GM18867 (cell line): Measurements from ENCODE around the gene MEF2B.
"Not testable (repeated sequence)": the region's sequence is repeated elsewhere in the genome, so short reads cannot be mapped to it uniquely, and the experiment has no call there.

Source experiments
- ATAC-seq: cut with Tn5 transposase; IDR thresholded peaks from one replicate; pipeline ENCODE4 v1.9.1; 2021; ENCODE audit warnings: mild to moderate bottlenecking, moderate library complexity; ENCODE audit not compliant: unreplicated experiment

Gene MEF2B

DNA sequence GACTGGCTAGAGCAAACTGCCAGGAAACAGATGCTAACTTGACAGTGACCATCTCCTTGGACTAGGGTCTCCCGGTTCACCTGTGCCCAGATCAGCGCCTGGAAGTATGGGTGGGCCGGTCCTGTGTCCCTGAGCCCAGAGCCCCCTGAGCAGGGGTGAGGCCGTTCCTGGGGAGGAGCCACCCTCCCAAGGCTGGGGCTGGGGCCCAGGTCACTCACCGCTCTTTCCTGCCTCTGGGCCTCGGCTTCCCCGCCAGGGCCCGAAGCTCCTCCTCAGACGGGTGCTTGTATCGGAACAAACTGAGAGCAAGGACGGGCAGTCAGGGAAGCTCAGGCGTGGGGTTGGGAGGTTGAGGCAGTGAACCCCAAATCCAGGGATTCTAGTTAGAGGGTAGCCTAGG, 37.2 kb downstream of the MEF2B start:
- no peak for ATAC-seq

DNA sequence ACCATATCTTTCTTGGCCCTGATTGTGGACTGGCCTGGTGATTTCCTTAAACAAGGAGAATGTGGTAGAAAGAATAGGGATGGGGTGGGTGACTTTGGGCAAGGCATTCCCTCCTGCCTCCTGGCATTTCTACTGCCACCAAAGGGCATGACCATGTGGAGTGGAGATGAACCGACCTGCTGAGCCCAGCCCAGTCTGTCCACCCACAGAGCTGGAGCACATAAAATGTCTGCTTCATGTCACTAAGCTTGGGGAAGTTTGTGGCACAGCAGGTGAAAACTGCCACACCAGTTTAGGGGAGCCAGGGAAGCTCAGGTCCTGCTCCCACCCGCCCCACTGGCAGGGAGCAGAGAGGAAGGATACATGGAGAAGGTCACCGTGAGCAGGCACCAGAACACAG, 38.1 kb downstream of the MEF2B start:
- ATAC-seq: no peak

DNA sequence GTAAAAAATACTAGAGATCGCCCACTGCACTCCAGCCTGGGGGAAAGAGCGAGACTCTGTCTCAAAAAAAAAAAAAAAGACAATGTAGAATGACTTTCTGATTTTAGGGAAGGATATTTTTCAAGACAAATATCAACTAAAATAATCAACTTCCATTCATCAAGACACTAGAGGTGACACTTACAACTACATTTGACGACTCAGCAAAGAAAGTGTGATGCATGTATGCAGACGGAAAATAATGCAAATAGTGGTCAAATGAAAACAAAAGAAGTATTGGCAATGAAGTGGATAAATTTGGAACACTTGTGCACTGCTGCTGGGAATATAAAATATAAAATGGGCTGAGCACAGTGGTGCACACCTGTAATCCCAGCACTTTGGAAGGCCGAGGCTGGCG, 44.0 kb downstream of the MEF2B start:
- no peak for ATAC-seq

DNA sequence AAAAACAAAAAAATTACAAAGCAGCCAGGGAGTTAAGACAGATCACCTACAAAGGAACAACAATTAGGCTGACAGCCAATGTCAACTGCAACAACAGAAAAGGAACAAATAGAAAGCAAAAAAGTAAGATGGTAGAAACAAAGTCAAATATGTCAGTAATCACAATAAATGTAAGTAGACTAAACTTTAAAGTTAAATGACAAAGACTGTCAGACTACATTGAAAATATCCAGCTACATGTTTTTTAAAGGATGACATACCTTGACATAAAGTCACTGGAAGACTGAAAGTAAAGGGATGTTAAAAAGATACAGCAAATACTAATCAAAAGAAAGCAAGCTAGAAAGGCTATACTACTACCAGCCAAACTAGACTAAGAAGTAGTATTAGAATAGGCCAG, 46.7 kb downstream of the MEF2B start:
- no peak for ATAC-seq

DNA sequence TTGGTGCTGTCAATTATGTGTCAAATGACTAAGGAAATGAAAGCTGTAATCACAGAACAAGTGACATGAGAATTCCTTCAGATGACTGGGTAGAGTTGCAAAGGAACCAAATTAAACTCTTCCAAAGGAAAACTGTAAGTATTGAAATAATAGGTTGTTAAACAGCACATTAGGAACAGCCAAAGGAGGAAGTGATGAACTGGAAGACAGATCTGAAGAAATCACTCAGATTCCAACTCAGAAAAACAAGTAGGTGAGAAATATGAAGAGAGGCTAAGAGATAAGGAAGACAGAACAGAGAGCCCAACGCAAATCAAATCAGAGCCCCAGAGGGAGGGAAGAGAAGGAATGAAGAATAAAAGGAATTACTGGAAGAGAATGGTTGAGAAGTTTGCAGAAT, 47.2 kb downstream of the MEF2B start:
- ATAC-seq: no peak

DNA sequence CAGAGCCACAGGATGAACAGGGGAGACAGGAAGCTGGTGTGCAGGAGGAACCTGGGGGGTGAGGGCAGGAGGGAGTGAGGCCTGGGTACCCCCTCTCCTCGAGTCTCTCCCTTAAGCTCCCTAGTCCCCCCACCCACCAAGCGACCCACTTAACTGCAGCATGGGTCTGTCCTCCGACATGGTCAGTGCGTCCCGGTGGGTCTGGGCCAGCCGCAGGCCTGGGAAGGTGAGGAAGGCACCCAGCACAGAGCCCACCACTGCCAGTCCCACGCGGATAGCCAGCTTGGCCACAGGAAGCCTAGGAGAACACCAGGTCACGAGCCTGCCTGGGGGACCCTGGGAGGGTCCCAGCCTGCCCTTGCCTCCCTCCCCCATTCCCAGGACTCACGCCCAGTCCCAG, 48.7 kb downstream of the MEF2B start:
- no peak for ATAC-seq

DNA sequence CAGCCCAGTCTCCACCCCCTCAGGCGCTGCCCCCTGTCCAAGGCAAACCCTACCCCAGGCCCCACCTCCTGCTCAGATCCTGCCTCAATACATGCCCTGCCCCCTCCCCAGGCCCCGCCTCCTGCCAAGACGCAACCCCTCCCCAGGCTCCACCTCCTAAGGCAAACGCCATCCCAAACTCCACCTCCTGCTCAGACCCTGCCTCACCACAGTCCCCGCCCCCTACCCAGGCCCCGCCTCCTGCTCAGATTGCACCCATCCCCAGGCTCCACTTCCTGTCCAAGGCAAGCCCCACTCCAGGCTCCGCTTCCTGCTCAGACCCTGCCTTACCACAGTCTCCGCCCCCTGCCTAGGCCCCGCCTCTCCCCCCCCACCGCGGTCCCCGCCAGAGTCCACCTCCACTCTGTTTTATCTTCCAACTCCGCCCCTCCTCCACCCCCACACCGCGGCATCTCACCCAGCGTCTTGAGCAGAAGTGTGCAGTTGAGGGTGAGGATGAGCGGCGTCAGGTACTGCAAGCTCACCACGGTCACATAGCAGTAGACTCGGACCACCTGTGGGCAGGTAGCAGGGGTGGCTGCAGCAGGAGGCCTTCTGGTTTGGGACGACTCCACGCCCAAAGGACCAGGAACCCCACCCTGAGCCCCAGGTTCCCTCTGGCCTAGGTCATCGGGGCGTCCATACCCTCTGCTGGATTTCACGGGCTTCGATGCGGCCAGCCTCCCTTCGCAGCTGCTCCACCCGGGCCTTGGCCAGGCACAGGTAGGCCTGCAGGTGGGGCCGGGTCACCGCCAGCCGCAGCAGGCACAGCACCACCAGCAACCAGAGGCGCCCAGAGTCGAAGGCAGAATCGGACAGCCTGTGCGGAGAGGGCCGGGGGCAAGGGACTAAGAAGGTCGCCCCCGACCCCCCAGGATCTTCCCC, 49.5 kb downstream of the MEF2B start:
- ATAC-seq: no peak

DNA sequence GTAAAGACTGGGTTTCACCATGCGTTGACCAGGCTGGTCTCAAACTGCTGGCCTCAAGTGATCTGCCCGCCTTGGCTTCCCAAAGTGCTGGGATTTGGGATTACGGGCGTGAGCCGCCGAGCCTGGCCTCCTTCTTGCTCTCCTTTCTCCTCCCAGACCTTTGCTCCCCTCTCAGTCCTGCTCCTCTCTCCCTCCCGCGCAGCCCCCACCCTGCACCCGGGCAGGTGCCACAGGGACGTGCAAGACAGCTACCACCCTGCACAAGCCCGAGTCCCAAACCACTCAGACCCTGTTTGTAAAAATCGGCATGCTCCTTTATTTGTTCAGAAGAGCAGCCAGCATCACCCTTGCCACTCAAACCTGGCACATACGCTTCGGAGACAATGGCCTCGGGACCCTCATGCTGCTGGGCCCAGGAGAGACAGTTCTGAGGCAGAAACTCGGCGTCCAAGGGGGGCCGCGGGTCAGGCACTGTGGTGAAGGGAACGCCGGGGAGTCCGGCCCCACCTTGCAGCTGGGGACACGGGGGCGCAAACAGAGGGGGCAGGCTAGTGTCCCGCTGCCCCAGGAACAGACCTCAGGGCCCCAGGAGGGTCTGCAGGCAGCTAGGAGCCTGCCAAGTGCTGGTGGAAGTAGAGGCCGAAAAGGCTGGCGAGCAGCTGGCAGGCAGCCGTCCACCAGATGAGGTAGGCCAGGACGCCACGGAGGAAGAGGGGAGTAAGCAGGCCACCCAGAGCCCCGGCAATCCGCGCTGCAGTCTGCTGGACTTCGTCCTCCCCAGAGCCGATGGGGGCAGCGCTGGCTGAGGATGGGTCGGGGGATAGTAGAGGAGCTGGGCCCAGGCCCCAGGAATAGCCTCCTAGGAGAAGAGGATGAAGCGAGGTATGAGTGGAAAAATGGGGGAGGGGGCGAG, 50.5 kb downstream of the MEF2B start:
- ATAC-seq: no peak

DNA sequence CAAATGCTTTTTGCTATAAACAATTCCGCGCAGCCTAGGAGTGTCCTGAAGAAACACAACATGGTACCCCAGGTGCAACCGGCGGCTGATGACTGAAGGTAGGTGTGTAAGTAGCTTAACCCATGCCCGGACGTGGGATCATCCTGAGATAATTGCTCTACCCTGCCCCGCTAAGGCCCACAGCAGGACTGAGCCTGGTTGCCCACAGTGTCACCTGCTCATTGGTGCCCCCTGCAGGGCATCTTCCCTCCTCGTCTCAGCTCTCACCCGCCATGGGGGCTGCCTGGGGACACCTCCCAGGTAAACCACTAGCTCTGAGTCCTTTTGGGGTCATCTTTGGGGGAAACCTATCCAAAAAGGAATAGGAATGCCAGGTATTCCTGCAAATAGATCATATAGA, 54.1 kb downstream of the MEF2B start:
- no peak for ATAC-seq

DNA sequence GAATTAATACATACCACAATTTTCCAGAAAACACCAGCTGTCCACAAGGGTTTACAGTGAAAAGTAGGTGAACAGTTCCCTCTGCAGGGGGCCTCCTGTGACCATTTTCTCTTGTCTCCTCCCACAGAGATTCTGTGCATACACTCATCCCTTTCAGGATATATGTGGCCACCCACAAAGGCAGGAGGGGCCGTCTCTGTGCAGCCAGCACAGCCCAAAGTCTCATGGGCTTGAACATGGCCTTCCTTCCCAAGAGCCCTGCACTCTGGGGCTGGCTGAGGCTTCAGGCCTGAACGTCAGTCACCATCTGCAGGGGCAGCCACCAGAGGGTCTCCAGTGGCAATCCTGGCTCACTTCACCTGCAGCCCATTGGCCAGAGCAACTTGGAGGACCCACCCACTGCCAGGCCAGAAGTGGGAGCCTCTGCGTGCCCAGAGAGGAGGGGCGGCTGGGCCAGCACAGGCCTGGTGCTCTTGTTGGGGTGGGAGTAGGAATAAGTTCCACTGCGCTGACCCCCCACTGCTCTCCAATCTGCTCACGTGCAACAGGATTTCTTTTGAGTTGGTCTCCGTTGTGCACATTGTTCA, 56.9 kb downstream of the MEF2B start:
- no peak for ATAC-seq

DNA sequence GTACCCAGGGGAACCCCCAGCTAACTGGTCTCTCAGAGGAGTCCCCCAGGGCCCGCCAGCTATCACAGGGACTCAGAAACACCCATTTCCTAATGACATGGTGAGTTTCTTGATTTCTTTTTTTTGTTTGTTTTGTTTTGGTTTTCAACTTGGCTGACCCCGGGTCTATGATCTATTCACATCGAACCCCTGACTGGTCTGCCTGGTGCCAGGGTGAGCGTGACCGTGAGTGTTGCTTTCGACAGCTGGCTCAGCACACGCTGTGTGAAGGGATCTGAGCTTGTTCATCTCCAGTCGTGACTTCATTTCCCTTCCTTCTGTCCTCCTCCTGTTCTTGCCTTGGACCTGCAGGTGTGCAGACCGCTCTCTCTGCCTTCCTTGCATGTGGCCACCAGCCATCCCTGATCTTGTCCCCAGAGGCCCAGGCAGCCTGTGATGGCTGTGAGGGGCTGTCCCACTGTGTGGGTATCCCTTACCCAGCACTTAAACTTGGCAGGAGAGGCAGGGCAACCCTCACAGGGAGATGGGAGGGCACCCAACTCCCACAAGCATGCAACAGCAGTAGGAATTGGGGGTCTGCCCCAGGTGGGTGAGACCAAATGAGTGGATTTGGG, 58.0 kb downstream of the MEF2B start:
- ATAC-seq: no peak

DNA sequence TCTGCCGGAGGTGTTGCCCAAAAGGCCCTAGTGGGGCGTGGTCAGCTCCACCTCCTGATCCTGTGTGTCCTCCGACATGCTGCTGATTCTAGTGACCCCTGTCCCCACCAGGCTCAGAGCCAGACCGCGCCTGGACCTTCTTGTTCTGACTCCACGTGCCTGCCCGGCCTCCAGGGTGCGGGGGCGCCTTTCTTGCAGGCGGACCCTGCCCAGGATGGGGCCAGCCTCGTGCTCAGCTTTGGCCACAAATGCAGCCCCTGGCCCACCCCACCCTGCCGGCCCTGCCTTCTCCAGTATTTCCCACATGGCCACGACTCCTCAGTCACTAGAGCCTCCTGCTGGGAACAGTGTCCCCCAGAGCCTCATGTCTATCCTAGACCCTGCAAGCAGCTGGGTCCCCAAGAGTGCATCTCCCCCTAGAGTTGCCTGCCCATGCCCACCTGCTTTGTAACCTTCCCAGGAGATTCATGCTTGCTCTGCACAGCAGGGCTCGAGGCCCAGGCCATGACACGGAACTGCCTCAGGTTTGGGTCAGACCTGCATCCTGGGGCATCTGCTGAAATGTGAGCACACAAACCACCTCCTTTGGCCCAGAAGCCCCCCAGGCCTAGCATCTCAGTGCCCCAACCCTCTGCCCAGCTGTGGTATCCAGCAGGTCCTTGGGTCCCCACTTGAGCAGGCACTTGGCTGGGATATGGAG, 58.8 kb downstream of the MEF2B start:
- no peak for ATAC-seq

DNA sequence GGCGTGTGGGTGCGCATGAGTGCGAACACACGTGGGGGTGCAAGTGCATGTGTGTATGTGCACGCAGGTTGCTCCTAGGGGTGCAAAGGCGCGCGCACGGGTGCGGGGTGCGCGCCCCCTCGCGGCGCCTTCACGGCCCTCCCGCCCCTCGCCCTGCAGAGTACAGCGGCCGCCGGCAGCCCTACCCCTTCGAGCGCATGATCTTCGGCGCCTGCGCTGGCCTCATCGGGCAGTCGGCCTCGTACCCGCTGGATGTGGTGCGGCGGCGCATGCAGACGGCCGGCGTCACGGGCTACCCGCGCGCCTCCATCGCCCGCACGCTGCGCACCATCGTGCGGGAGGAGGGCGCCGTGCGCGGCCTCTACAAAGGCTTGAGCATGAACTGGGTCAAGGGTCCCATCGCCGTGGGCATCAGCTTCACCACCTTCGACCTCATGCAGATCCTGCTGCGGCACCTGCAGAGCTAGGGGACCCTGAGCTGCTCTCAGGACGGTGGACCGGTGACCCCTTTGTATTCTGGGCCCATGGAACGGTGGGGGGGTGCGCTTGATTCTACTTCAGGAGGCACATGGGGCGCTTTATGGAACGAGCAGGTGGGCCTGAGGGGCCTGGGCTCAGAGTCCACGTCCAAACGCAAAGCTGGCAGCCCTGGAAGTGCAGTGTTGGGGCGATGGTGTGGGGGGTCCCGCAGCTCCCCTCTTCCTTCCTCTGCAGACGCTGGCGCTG, 59.5 kb downstream of the MEF2B start:
- no peak for ATAC-seq

DNA sequence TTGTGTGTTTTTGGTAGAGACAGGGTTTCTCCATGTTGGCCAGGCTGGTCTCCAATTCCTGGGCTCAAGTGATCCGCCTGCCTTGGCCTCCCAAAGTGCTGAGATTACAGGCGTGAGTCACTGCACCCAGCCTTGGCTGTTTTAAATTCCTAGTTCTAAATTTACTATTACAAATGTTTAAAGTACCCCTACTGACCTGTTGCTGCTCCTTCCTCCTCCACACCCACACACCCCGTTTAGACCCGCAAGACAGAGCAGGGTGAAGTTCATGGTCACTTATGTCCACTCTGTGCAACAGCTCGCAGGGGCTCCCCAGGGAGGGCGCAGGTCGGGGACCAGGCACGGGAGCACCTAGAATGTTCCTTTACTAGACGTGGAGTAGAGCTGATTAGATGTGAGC, 60.5 kb downstream of the MEF2B start:
- no peak for ATAC-seq

DNA sequence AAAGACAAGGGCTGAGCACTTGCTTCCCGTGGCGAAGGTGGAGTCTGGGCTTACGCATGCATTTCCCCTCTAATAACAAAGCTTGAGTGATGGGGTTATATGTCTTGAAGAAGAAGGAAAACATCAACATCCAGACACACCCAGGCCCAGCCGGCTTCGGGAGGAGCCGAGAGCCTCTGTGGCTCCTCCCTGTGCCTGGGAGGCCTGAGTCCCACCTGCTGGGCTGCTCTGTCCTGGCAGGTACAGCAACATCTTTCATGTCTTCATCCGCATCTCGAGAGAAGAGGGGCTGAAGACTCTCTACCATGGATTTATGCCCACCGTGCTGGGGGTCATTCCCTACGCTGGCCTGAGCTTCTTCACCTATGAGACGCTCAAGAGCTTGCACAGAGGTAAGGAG, 62.4 kb downstream of the MEF2B start:
- ATAC-seq: no peak

DNA sequence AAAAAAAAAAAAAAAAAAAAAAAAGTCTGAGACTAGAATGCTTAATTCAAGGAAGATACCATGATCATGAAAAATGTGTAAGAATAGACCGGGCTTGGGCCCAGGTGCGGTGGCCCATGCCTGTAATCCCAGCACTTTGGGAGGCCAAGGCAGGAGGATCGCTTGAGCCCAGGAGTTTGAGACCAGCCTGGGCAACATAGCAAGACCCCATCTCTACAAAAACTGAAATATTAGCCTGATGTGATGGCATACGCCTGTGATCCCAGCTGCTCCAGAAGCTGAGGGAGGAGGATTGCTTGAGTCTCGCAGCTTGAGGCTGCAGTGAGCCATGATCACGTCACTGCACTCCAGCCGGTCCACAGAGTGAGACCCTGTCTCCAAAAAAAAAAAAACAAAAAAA, 63.1 kb downstream of the MEF2B start:
- not testable (repeated sequence) for ATAC-seq

DNA sequence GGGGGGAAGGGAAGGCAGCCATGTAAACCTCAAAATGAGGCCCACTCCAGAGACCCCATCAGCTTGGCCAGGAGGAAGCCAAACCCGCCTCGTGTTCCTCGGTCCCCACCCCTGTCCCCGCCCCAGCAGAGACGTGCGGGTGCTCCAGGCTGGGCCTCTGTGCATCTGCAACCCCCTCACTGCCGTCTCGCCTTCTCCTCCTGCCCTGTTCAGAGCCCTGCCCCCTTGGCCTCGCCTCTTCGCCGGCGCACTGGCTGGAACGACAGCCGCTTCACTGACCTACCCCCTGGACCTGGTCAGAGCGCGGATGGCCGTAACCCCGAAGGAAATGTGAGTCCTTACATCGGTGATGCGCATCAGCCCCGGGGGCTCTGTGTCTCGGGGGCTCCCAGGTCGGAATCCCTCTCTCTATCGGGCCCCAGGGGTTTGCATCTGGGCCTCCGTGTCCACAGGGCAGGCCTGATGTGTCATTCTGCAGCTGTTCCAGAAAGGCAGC, 64.0 kb downstream of the MEF2B start:
- no peak for ATAC-seq

DNA sequence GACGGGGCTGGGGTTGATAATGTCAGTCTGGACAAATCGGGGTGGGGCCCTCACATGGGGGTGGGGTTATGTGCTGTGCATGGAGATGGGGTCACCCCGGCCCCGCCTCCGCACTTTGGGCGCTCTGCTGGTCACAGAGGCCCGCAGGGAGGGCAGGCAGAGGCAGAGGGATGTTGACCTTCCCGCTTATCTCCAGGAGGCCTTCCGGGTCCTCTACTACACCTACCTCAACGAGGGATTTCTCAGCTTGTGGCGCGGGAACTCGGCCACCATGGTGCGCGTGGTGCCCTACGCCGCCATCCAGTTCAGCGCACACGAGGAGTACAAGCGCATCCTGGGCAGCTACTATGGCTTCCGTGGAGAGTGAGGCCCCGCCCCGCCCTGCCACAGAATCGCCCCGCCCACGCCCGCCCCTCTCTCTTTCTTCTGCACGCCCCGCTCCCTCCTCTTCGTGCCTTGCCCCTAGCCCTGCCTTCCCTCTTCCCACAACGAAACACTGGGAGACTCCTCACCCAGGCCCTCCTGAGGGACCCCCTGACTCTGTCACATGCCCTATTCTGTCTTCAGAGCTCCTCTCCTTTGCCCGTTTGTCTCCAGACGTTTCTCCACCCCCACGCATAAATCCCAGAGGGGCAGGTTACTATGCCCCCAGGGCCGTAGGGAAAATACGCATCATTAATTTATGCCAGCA, 64.6 kb downstream of the MEF2B start:
- ATAC-seq: no peak

DNA sequence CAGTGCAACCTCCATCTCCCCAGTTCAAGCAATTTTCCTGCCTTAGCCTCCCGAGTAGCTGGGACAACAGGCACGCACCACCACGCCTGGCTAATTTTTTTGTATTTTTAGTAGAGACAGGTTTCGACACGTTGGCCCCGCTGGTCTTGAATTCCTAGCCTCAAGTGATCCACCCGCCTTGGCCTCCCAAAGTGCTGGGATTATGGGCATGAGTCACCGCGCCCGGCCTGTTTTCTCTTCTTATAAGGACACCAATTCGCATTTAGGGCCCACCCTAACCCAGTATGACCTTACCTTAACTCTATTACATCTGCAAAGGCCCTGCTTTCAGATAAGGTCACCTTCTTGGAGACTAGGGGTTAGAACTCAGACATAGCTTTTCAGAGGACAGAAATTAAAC, 66.9 kb downstream of the MEF2B start:
- no peak for ATAC-seq
